Measurements from ENCODE around the gene CNNM4.

GRCh38 chr2:96828874-96829273 lies 68.2 kb downstream of the CNNM4 start:
- TF ChIP-seq CTCF (conservative IDR thresholded peaks at IDR 0.05; ENCODE audit: low read depth, low read length) = no peak
- TF ChIP-seq EZH2 (IDR thresholded peaks at IDR 0.05; ENCODE audit: low read length, unreplicated experiment) = no peak
- TF ChIP-seq EZH2phosphoT487 (IDR thresholded peaks at IDR 0.05; ENCODE audit: borderline replicate concordance, low read length) = no peak
